Cerebellar nuclear complex (tissue), 1 donor: ENCODE results near the gene BCL2L2.

Experiments
- DNase-seq, 2 experiments: peaks; one replicate each; lab custom pipeline; 2025; lab: John Stamatoyannopoulos, UW

Gene BCL2L2

GRCh38 chr14:23355871-23356435, 49.3 kb downstream of the BCL2L2 start:
- no peak for DNase-seq

GRCh38 chr14:23356662-23357061, 50.0 kb downstream of the BCL2L2 start:
- no peak for DNase-seq

GRCh38 chr14:23357261-23357660, 50.6 kb downstream of the BCL2L2 start:
- DNase-seq, result no peak

- no peak for DNase-seq
Measured at GRCh38 chr14:23358042-23358441, 51.4 kb downstream of the BCL2L2 start.

- no peak for DNase-seq
Measured at GRCh38 chr14:23358553-23359166, 52.0 kb downstream of the BCL2L2 start.

- no peak for DNase-seq
Measured at GRCh38 chr14:23359167-23359626, 52.6 kb downstream of the BCL2L2 start.

- DNase-seq, result no peak
Measured at GRCh38 chr14:23359722-23360447, 53.3 kb downstream of the BCL2L2 start.

GRCh38 chr14:23360496-23360895, 53.9 kb downstream of the BCL2L2 start:
- DNase-seq, result no peak

GRCh38 chr14:23361320-23361719, 54.7 kb downstream of the BCL2L2 start:
- DNase-seq, result no peak
